Measurements from ENCODE around the gene TRPM6. TPM values are rescaled to one million over a fixed set of nuclear protein-coding genes. Genes with fewer than 3 reads are reported as not detected.

The TRPM6 gene, protein sequence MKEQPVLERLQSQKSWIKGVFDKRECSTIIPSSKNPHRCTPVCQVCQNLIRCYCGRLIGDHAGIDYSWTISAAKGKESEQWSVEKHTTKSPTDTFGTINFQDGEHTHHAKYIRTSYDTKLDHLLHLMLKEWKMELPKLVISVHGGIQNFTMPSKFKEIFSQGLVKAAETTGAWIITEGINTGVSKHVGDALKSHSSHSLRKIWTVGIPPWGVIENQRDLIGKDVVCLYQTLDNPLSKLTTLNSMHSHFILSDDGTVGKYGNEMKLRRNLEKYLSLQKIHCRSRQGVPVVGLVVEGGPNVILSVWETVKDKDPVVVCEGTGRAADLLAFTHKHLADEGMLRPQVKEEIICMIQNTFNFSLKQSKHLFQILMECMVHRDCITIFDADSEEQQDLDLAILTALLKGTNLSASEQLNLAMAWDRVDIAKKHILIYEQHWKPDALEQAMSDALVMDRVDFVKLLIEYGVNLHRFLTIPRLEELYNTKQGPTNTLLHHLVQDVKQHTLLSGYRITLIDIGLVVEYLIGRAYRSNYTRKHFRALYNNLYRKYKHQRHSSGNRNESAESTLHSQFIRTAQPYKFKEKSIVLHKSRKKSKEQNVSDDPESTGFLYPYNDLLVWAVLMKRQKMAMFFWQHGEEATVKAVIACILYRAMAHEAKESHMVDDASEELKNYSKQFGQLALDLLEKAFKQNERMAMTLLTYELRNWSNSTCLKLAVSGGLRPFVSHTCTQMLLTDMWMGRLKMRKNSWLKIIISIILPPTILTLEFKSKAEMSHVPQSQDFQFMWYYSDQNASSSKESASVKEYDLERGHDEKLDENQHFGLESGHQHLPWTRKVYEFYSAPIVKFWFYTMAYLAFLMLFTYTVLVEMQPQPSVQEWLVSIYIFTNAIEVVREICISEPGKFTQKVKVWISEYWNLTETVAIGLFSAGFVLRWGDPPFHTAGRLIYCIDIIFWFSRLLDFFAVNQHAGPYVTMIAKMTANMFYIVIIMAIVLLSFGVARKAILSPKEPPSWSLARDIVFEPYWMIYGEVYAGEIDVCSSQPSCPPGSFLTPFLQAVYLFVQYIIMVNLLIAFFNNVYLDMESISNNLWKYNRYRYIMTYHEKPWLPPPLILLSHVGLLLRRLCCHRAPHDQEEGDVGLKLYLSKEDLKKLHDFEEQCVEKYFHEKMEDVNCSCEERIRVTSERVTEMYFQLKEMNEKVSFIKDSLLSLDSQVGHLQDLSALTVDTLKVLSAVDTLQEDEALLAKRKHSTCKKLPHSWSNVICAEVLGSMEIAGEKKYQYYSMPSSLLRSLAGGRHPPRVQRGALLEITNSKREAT (N-terminal part only)
- polyA plus RNA-seq (2012; ENCODE audit: low read depth, missing spikeins), result 0.01 TPM

- DNase-seq (ENCODE audit: insufficient read length, low spot score), result no peak
- FAIRE-seq, result no peak
- TF ChIP-seq POLR2A (IDR thresholded peaks at IDR 0.05; ENCODE audit: low read depth, low read length), result no peak
- TF ChIP-seq SPI1 (IDR thresholded peaks at IDR 0.05; ENCODE audit: low read depth, low read length), result no peak
- no peak for TF ChIP-seq POU2F2 (IDR thresholded peaks at IDR 0.05; ENCODE audit: low read depth, low read length)
- no peak for TF ChIP-seq POLR2AphosphoS5 (IDR thresholded peaks at IDR 0.05; ENCODE audit: low read depth, low read length)
- no peak for TF ChIP-seq TAF1 (IDR thresholded peaks at IDR 0.05; ENCODE audit: low read depth, low read length)
- no peak for TF ChIP-seq PAX5 (IDR thresholded peaks at IDR 0.05; ENCODE audit: insufficient read depth, low read length, severe bottlenecking)
These were observed at the start of gene TRPM6 for GRCh38 chr9:74887041-74887980. Gene TRPM6, minus strand, starts transcription at chr9:74887921. Its CDS starts 65 bp downstream, at chr9:74887856.

GRCh38 chr9:74935008-74935407, 47.3 kb upstream of the TRPM6 start:
- TF ChIP-seq TAF1 (IDR thresholded peaks at IDR 0.05; ENCODE audit: low read depth, low read length) (no peak), POLR2A (IDR thresholded peaks at IDR 0.05; ENCODE audit: low read depth, low read length) (no peak), POLR2AphosphoS5 (IDR thresholded peaks at IDR 0.05; ENCODE audit: low read depth, low read length) (no peak), PAX5 (IDR thresholded peaks at IDR 0.05; ENCODE audit: insufficient read depth, low read length, severe bottlenecking) (no peak), POU2F2 (IDR thresholded peaks at IDR 0.05; ENCODE audit: low read depth, low read length) (no peak), SPI1 (IDR thresholded peaks at IDR 0.05; ENCODE audit: low read depth, low read length) (no peak)
- DNase-seq (ENCODE audit: insufficient read length, low spot score) (no peak), FAIRE-seq (no peak)

DNA sequence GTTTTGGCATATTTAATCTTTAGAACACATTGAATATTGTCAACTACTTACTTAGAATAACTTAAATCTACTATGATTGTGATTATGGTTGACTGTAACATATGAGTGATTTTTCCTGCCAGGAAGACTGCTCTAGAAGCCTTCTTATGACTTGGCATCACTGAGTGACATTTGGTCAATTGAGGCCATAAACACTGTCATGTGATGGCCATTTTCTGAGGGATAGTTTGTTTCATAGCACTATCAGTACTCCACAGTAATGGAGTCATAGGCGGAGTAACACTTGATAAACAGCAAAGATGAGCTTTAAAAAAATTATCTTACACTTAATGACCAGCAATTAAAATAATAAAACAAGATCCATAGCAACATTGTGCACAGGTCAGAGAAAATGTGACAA, 34.0 kb upstream of the TRPM6 start:
- DNase-seq (ENCODE audit: insufficient read length, low spot score), result no peak
- FAIRE-seq, result no peak
- TF ChIP-seq POU2F2 (IDR thresholded peaks at IDR 0.05; ENCODE audit: low read depth, low read length), result no peak
- TF ChIP-seq POLR2A (IDR thresholded peaks at IDR 0.05; ENCODE audit: low read depth, low read length), result no peak
- TF ChIP-seq SPI1 (IDR thresholded peaks at IDR 0.05; ENCODE audit: low read depth, low read length), result no peak
- no peak for TF ChIP-seq PAX5 (IDR thresholded peaks at IDR 0.05; ENCODE audit: insufficient read depth, low read length, severe bottlenecking)
- no peak for TF ChIP-seq POLR2AphosphoS5 (IDR thresholded peaks at IDR 0.05; ENCODE audit: low read depth, low read length)
- TF ChIP-seq TAF1 (IDR thresholded peaks at IDR 0.05; ENCODE audit: low read depth, low read length), result no peak

DNA sequence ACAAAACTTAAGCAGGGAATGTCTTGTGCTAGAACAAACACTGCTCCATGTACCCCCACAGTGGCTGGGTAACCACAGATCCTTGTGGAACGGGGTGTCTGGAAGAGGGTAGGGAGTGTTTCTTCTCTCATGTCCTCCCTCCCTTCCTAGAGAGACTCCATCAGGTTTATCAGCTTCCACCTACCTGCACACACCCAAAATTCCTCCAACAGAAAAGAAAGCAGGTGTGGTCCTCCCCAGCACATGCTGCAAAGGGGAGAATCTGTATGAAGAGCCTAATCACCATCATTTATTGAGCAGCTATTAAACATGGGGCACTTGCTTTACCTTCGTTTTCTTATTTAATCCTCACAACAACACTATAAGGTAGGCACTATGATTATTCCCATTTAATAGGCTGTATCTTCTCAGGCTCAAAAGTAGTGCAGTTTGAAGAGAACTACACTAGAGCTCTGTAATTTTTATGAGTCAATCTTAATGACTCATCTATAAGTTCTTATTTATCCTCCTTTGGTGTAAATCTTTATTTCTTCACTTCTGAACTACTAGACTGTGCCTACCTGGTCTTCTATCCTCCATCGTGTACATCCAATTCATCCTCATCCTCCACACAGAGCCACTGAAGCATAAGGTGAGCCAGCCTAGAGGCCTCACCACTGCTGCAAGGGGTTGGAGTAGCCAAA, 33.4 kb upstream of the TRPM6 start:
- FAIRE-seq (no peak), DNase-seq (ENCODE audit: insufficient read length, low spot score) (no peak)
- TF ChIP-seq POU2F2 (IDR thresholded peaks at IDR 0.05; ENCODE audit: low read depth, low read length), result no peak
- no peak for TF ChIP-seq TAF1 (IDR thresholded peaks at IDR 0.05; ENCODE audit: low read depth, low read length)
- no peak for TF ChIP-seq PAX5 (IDR thresholded peaks at IDR 0.05; ENCODE audit: insufficient read depth, low read length, severe bottlenecking)
- no peak for TF ChIP-seq SPI1 (IDR thresholded peaks at IDR 0.05; ENCODE audit: low read depth, low read length)
- no peak for TF ChIP-seq POLR2AphosphoS5 (IDR thresholded peaks at IDR 0.05; ENCODE audit: low read depth, low read length)
- TF ChIP-seq POLR2A (IDR thresholded peaks at IDR 0.05; ENCODE audit: low read depth, low read length), result no peak

DNA sequence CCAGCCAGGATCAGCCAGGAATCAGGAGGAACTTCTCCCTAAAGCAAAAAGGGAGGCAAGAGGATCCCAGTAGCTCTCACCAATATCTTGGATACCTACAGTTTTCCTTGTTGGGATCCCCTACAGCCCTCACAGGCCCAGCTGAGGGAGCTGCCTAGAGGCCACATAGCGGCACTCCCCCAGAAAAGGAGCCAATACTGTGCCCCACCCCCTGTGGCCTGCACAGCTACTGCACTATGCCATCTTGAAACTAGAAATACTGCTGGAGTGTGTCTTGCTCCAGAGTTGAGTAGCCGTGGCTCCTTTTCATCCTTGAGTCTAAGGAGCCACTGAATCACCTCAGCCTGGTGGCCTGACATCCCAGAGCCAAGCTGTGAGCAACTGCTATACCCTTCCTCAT, 22.3 kb upstream of the TRPM6 start:
- TF ChIP-seq SPI1 (IDR thresholded peaks at IDR 0.05; ENCODE audit: low read depth, low read length) (no peak), PAX5 (IDR thresholded peaks at IDR 0.05; ENCODE audit: insufficient read depth, low read length, severe bottlenecking) (no peak), TAF1 (IDR thresholded peaks at IDR 0.05; ENCODE audit: low read depth, low read length) (no peak), POLR2AphosphoS5 (IDR thresholded peaks at IDR 0.05; ENCODE audit: low read depth, low read length) (no peak)
- no peak for FAIRE-seq
- no peak for DNase-seq (ENCODE audit: insufficient read length, low spot score)

DNA sequence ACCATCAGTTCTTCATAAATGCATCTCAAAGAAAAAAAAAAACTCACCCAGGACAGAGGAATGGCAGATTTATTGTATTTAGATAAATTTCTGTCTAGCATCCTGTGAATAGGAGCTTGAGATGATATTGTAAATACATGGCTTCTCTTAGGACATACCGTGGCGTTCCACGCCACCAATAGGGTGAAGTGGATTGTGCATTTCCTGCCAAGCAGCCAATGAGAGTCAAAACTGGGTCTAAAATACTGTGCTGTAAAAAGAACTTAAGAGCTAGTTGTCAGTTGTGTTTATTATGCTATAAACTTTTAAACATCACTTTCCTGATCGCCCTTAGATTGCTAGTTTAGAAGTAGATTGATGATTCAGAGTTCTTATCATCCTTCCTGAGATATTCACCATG, 20.9 kb upstream of the TRPM6 start:
- DNase-seq (ENCODE audit: insufficient read length, low spot score), result no peak
- no peak for TF ChIP-seq SPI1 (IDR thresholded peaks at IDR 0.05; ENCODE audit: low read depth, low read length)
- no peak for TF ChIP-seq POLR2A (IDR thresholded peaks at IDR 0.05; ENCODE audit: low read depth, low read length)
- TF ChIP-seq PAX5 (IDR thresholded peaks at IDR 0.05; ENCODE audit: insufficient read depth, low read length, severe bottlenecking), result no peak
- TF ChIP-seq POLR2AphosphoS5 (IDR thresholded peaks at IDR 0.05; ENCODE audit: low read depth, low read length), result no peak
- TF ChIP-seq POU2F2 (IDR thresholded peaks at IDR 0.05; ENCODE audit: low read depth, low read length), result no peak
- no peak for TF ChIP-seq TAF1 (IDR thresholded peaks at IDR 0.05; ENCODE audit: low read depth, low read length)
- no peak for FAIRE-seq

- no peak for FAIRE-seq
- TF ChIP-seq TAF1 (IDR thresholded peaks at IDR 0.05; ENCODE audit: low read depth, low read length) (no peak), PAX5 (IDR thresholded peaks at IDR 0.05; ENCODE audit: insufficient read depth, low read length, severe bottlenecking) (no peak), POU2F2 (IDR thresholded peaks at IDR 0.05; ENCODE audit: low read depth, low read length) (no peak), POLR2A (IDR thresholded peaks at IDR 0.05; ENCODE audit: low read depth, low read length) (no peak), POLR2AphosphoS5 (IDR thresholded peaks at IDR 0.05; ENCODE audit: low read depth, low read length) (no peak), SPI1 (IDR thresholded peaks at IDR 0.05; ENCODE audit: low read depth, low read length) (no peak)
- no peak for DNase-seq (ENCODE audit: insufficient read length, low spot score)
These were observed 19.4 kb upstream of the TRPM6 start for GRCh38 chr9:74907085-74907484.

Measured in GM12891 (cell line).